Panc1 (cell line): ENCODE measurements around the gene MAPKAPK3. TPM values are rescaled to one million over a fixed set of nuclear protein-coding genes. Genes with fewer than 3 reads are reported as not detected.

Experiments used
- ATAC-seq: fragments of 200-7000 bp; cut with Tn5 transposase; 2 replicates; pipeline ENCODE4 v1.9.1; 2020; ENCODE audit warnings: mild to moderate bottlenecking, moderate library complexity
- BruUV-seq: library from RNA; stranded (reverse); fragments of 400-500 nt; replicated peaks from 2 replicates; lab custom pipeline; 2021; lab: Mats Ljungman, UMichigan
- CTCF ChIA-PET: fragments of 300-600 bp; sonication (Branson Sonifier 250); formaldehyde crosslinking; loops from one replicate; lab custom pipeline; 2022; ENCODE audit warnings: antibody characterized with exemption; lab: Charles Lee
- POLR2A ChIA-PET: fragments of 300-600 bp; sonication (Branson Sonifier 250); formaldehyde crosslinking; loops from one replicate; lab custom pipeline; 2022; ENCODE audit warnings: antibody characterized with exemption; lab: Charles Lee
- DNase-seq: peaks from one replicate; pipeline ENCODE4 v3.0.0-alpha.2; 2010; ENCODE audit warnings: low read depth, low spot score
- H3K27ac ChIP-seq: 2 replicates; pipeline ENCODE4 v1.5.1; 2011; ENCODE audit warnings: mild to moderate bottlenecking, low read length, inconsistent platforms
- H3K27me3 ChIP-seq: fragments of 200-500 bp; sonication (Bioruptor generic); 2 replicates; pipeline ENCODE4 v1.6.0; 2014; ENCODE audit warnings: low read length, inconsistent platforms; ENCODE audit not compliant: control insufficient read depth, insufficient read depth
- H3K36me3 ChIP-seq: fragments of 200-500 bp; sonication (Bioruptor generic); 2 replicates; pipeline ENCODE4 v1.5.1; 2014; ENCODE audit warnings: inconsistent platforms, mild to moderate bottlenecking, low read length, moderate library complexity; ENCODE audit not compliant: control insufficient read depth, insufficient read depth
- H3K4me1 ChIP-seq: 2 replicates; pipeline ENCODE4 v1.5.1; 2011; ENCODE audit warnings: inconsistent platforms, mild to moderate bottlenecking, low read length, moderate library complexity; ENCODE audit not compliant: control insufficient read depth, insufficient read depth
- H3K4me3 ChIP-seq, 2 experiments: 2 replicates each; pipeline ENCODE4 v1.5.1; 2011 to 2012; ENCODE audit warnings: low read depth in 2 of 2, low read length in 2 of 2, mild to moderate bottlenecking in 2 of 2, inconsistent platforms in 1 of 2, moderate library complexity in 1 of 2
- H3K9me3 ChIP-seq: fragments of 200-500 bp; sonication (Bioruptor generic); 2 replicates; pipeline ENCODE4 v1.5.1; 2014; ENCODE audit warnings: low read depth, mild to moderate bottlenecking, inconsistent platforms, low read length, moderate library complexity; ENCODE audit not compliant: control insufficient read depth, insufficient read depth
- POLR2AphosphoS5 ChIP-seq: IDR thresholded peaks from 2 replicates; pipeline ENCODE4 v1.6.1; 2012; ENCODE audit warnings: mild to moderate bottlenecking, low read depth, low read length, moderate library complexity
- REST ChIP-seq, 2 experiments: IDR thresholded peaks; 2 replicates each; pipeline ENCODE4 v1.6.1; 2011 to 2012; ENCODE audit warnings: low read depth in 2 of 2, control low read depth in 1 of 2, low read length in 1 of 2, mild to moderate bottlenecking in 1 of 2, moderate library complexity in 1 of 2; ENCODE audit not compliant: insufficient read depth in 1 of 2
- SIN3A ChIP-seq: IDR thresholded peaks from 2 replicates; pipeline ENCODE4 v1.6.1; 2012; ENCODE audit warnings: low read depth, mild to moderate bottlenecking, low read length, moderate library complexity, borderline replicate concordance; ENCODE audit not compliant: insufficient read depth
- TCF7L2 ChIP-seq: IDR thresholded peaks from 2 replicates; pipeline ENCODE4 v1.6.1; 2011; ENCODE audit warnings: mild to moderate bottlenecking, low read depth, low read length, inconsistent platforms
- in situ Hi-C: cut with HindIII; loops from 2 replicates; pipeline ENCODE4 v1.10.0; 2016; ENCODE audit warnings: low sequenced_read_pairs, low pct_unique_long_range_greater_than_20kb
- intact Hi-C: fragments of 100-400 bp; cut with micrococcal nuclease; formaldehyde crosslinking; loops from one replicate; pipeline ENCODE4 v1.10.0; 2022; ENCODE audit not compliant: unreplicated experiment
- total RNA-seq: library from RNA; stranded (reverse); gene quantifications from one replicate; pipeline ENCODE4 v1.2.1, GENCODE V29; 2021; ENCODE audit not compliant: unreplicated experiment
- TF ChIP-seq, protein P1 (sequence below): fragments of 450-650 bp; IDR thresholded peaks from 2 replicates; pipeline ENCODE4 v1.5.1; 2017; ENCODE audit warnings: mild to moderate bottlenecking

Gene MAPKAPK3
- total RNA-seq, 1 experiment from 2014 or later: 14.8 TPM

- ChIA-PET POLR2A (no interaction called here), CTCF (no interaction called here)
- Histone ChIP-seq H3K36me3 (no peaks in the 10 kb centered on the region), H3K4me1 (peaks cover 11% of the 10 kb centered on the region), H3K4me3 (no peak overlapping the region), H3K9me3 (no peaks in the 10 kb centered on the region), H3K27ac (no peak overlapping the region), H3K27me3 (no peaks in the 10 kb centered on the region)
- no peak for ATAC-seq
- no TSS peak for BruUV-seq
- no peak for TF ChIP-seq SIN3A
- no peak for TF ChIP-seq POLR2AphosphoS5
- TF ChIP-seq, protein P1, sequence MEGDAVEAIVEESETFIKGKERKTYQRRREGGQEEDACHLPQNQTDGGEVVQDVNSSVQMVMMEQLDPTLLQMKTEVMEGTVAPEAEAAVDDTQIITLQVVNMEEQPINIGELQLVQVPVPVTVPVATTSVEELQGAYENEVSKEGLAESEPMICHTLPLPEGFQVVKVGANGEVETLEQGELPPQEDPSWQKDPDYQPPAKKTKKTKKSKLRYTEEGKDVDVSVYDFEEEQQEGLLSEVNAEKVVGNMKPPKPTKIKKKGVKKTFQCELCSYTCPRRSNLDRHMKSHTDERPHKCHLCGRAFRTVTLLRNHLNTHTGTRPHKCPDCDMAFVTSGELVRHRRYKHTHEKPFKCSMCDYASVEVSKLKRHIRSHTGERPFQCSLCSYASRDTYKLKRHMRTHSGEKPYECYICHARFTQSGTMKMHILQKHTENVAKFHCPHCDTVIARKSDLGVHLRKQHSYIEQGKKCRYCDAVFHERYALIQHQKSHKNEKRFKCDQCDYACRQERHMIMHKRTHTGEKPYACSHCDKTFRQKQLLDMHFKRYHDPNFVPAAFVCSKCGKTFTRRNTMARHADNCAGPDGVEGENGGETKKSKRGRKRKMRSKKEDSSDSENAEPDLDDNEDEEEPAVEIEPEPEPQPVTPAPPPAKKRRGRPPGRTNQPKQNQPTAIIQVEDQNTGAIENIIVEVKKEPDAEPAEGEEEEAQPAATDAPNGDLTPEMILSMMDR: no peak
- no peak for TF ChIP-seq TCF7L2
- TF ChIP-seq REST (IDR thresholded peaks at IDR 0.05; ENCODE audit: insufficient read depth in 1 of 2, low read depth in 2 of 2, low read length in 1 of 2): no peak
- no peak for DNase-seq
- in situ Hi-C loops (no loop called here), intact Hi-C loops (no loop called here)
These were observed 12.0 kb upstream of the MAPKAPK3 start for GRCh38 chr3:50604628-50605588.

- intact Hi-C loops: no loop called here
- ChIA-PET CTCF (no interaction called here), POLR2A (no interaction called here)
- no peaks in the 10 kb centered on the region for H3K9me3 ChIP-seq
- H3K27me3 ChIP-seq: no peaks in the 10 kb centered on the region
- no TSS peak for BruUV-seq
- ATAC-seq (no peak), DNase-seq (no peak)
- H3K4me3 ChIP-seq: no peak overlapping the region
- peaks cover 8% of the 10 kb centered on the region for H3K4me1 ChIP-seq
- H3K36me3 ChIP-seq: no peaks in the 10 kb centered on the region
- H3K27ac ChIP-seq: no peak overlapping the region
- in situ Hi-C loops: no loop called here
- TF ChIP-seq POLR2AphosphoS5: no peak
- no peak for TF ChIP-seq SIN3A
- TF ChIP-seq REST (IDR thresholded peaks at IDR 0.05; ENCODE audit: insufficient read depth in 1 of 2, low read depth in 2 of 2, low read length in 1 of 2): no peak
- TF ChIP-seq, protein P1: no peak
- no peak for TF ChIP-seq TCF7L2
These were observed 11.0 kb upstream of the MAPKAPK3 start for GRCh38 chr3:50605901-50606326.
